ENCODE measurements around the gene TCF4.

Gene TCF4

GRCh38 chr18:55405475-55405874 is 182.5 kb downstream of the TCF4 start:
- no peak for DNase-seq

DNA sequence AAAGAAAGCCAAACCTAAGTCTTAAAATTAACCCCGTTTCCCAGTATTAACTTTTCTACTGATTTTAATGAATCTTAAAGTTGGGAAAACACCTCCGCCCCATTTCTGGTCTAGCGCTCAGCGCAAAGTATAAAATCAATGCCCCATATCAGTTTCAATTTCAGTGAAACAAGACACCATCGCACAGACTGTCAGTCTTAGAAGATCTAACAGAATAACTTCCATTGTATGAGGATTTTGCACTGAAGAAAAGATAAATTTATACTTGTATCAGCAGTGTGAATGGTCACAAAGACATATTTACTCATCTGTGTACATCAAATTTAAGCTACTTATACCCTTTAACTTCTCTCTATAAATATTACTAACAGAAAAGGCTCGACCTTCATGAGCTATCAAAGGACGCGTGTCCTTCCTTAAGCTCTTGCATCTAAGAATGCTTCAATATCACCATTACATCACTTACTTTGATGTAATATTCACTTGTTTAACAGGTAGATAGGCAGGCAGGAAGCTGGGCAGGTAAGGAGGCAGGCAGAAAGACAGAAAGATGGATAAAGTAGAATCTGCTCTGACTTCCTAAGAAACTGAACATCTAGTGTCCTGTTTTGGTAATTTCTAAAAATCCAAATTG is 183.0 kb downstream of the TCF4 start:
- no peak for DNase-seq

- DNase-seq: no peak
These were observed 183.7 kb downstream of the TCF4 start for GRCh38 chr18:55404136-55404830.

DNA sequence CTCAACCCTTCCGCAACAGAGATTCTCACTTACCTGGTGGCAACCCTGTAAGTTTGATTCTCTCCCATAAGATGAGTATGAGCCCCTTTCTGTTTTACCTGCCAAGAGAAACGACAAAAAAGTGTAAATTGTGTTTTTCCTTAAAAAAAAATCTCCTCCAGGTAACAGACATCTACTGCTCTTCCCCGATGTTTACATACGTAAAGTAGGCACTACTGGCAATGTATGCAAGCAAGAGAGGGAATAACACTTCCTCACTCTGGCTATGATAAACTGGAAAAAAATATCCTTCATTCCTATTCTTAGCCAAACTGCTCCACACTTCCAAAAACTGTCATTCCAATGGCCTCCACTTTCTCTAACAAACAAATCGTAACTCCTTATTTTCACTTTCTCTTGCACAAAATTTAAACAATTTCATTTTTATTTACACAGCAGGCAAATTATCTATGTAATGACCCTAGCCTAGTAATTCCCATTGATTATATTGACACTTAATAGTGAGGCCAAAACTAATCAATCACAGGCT is 184.5 kb downstream of the TCF4 start:
- no peak for DNase-seq

DNA sequence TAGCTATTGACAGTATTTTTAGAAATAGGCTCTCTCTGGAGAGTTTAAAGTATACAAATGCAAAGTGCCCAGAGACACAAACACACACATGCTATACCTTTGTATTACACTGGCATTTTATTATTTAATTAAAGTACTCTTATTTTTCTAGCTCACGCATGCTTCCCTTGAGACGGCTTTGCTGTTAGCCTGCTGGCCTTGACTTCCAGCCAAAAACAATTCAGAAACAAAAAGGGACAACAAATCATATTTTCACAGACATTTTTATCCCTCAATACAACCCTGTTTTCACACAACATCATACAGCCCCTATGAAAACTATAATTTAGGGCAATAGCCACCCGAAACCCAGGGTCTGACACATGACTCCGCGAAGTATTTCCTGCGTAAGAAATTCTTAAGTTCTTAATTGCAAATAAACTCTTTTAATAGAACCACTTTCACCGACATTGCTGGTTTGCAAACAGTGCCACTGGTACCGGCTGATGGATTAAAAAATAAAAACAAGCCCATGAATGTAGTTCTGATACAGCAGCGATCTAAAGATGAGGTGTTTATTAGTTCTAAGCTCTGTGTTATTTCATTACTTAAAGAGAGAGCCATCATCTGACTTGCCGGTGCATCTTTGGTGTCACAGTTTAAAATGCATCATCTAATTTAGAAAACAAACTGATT is 185.1 kb downstream of the TCF4 start:
- no peak for DNase-seq

DNA sequence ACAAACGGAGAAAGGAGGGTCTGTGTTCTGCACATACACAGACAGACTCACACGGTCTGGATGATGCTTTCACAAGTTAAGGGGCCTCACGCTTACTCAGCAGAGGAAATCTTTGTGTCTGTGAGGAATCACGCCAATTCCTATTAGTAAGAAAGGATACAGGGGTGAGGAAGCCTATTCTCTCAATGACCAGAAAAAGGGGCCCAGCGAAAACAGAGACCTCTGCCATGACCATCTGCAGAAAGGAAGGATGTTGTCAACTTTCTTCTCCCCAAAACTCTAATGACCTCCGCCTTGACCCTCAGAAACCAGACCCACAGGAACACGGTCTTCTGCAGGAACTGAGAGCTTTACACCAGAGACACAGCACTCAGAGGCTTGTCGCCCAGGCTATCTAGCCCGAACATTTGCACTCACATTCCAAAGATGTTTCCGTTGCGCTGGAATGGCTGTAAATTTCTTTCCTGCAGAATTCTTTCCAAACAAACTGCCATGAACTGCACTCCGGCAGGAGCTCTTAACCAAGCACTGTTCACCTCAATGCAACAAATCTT is 186.3 kb downstream of the TCF4 start:
- DNase-seq: peak; percentile 71

GRCh38 chr18:55400590-55401541 is 187.1 kb downstream of the TCF4 start:
- DNase-seq: peak; percentile 29

DNA sequence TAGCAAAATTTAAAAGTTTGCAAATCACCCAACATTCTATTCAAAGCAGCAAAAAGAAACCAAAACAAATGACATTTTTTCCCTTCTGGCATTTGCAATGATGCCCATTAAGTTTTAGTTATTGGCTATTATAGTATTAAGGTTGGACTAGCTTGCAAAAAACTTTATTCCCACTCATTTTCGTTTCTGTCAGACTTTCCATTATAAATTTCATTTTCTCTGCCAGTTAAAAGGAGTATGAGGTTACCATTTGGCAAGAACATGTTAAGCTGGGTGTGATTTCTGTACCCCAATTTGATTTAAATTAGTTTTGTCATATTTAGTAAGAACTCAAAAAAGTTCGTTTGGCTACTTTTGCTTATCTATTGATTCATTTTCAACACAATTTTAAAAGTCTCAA is 187.9 kb downstream of the TCF4 start:
- DNase-seq: no peak

GRCh38 chr18:55398858-55399257 is 189.1 kb downstream of the TCF4 start:
- DNase-seq: no peak

DNA sequence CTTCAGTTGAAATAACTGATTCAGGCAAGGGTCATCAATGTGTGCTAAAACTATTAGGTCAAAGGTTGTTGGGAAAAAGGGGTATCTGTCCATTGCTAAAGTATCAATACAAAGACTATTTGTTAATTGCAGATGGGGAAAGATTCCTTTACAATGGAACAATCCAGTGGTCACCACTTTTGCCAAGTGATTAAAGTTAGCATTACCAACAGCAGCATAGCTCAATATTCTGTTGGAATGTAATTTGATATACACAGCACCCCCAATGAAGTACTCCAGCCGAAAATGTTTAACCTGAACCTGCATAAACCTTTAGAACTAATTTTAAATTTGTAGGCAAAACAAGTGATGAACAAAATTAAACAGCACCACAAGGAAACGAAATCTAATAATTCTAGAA is 191.0 kb downstream of the TCF4 start:
- no peak for DNase-seq

DNA sequence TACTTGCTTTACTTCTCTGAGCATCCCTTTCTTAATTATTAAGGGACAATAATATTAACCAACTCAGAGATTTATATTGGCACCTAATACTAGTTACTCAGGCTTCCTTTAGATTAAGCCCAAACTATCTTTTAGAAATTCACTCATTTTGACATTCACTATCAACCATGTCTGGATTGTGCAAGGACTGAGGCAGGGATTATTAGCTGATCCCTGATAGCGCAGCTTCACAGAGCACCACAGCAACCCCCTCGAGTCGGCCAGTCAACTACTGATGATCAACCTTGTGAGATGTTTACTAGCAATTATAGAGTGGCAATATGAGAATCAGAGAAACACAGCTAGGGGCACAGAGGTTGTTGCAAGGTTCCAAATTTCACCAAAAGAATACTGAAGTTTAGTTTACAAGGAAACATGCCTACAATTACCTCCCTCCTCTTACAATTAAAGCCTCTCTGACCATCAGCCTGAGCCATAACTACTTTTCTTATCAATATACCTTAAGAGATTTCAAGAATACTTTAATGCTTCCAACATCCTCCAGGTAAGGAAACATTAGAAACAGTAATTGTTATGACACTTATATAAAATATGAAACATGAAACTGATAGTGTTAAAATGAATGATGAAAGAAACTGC is 191.6 kb downstream of the TCF4 start:
- DNase-seq: no peak

DNA sequence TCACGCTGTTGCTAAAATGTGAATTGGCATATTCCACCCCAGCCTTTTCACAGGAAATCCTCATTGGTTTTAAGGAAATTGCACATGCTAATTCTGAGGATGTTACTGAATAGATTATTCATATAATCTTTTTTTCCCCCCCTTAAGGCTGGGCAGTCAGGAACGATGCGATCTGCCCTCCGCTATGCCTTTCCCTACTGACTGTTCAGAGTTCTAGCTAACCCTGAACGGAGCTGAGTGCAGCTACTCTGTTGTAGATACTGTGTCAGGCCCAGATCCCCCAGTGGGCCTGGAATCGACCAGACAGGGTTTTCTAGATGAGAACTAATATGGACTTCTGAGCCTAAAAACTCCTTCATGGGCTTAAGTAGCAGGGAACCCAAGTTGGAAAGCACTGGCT is 192.2 kb downstream of the TCF4 start:
- DNase-seq: no peak

DNA sequence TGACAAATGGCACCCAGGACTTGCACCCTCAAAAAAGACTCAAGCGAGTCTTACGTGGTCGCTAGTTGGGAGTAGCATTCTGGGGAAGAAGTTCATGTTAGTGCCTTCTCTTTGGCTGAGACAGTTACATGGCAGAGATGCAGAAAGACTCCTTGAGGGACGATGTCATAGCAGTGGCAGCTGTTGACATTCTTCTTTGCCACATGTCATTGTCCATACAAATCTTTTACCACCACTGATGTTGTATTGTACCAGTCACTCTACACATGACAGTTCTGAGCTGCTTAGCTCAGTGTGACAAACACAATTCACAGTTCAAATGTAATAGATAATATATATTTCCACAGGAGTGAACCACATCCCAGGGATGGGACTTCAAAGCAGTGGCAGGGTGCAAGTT is 197.1 kb downstream of the TCF4 start:
- DNase-seq: no peak

- no peak for DNase-seq
These were observed 200.6 kb downstream of the TCF4 start for GRCh38 chr18:55387139-55387984.

- no peak for DNase-seq
These were observed 201.4 kb downstream of the TCF4 start for GRCh38 chr18:55386545-55386944.

DNA sequence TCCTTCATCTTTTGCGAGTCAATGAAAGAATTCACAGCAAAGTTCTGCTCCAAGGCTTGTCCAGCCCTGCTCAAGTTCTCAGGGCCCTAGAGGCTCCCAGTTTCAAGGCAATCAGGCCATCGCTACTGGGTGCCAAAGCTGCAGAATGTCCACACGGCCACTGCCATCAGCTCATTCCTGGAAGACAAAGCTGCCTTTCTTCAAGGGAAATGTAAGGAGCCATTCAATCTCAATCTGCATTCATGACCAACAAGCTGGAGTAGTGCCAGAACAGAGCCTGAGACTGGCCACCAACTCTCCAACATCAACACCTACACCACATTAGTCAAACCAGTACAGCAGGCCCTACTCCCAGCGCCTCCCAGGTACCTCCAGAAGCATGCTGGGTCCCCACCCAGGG is 202.2 kb downstream of the TCF4 start:
- DNase-seq: no peak

DNA sequence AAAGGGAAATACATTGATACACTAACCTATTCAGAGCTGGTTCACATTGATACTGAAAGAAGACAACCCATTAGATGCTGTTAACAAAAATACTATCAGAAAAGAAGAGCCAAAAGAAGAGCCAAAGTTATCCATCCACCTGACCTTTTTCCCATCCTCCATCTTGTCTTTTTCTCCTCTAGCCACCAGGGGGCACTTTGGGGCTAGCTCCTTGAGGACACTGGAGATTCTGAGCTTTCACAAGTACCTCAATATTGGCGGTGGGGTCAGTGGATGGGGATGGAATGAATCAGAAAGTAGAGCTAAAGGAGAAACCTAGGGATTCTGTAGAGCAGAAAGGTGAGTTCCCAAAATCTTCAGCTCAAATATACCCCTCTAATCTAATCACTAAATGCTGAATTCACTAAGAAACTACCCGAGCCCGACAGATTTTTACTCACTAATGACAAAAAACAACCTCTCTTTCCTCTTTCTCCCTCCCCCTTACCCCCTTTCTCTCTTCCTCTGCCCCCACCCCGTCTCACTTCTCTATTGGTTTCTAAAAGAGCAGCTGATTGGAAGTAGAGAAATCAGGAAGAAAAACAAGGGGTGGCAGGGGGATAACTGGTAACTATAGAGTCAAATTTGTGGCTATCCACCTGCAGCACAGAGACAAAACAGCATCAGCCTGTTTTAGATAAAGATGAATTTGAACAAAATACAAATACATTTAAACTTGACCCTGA is 203.3 kb downstream of the TCF4 start:
- no peak for DNase-seq

DNA sequence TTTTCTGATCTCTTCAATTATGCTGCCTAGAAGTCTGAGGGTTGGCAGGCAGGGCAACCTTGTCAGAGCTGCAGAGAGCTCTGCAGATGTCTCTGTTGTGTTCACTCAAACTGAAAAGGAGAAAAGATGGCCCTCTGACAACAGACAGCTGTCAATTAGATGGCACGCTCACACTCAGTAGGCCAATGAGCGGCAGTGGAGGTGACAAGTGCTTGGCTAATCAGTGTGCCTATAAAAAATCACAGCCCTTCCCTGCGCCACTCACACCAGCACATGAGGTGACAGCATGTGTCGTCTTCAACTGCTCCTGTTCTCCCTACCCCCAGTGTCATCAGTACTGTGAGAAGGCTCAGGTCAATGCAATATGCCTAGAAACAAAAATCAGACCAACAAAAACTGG is 203.9 kb downstream of the TCF4 start:
- no peak for DNase-seq

DNA sequence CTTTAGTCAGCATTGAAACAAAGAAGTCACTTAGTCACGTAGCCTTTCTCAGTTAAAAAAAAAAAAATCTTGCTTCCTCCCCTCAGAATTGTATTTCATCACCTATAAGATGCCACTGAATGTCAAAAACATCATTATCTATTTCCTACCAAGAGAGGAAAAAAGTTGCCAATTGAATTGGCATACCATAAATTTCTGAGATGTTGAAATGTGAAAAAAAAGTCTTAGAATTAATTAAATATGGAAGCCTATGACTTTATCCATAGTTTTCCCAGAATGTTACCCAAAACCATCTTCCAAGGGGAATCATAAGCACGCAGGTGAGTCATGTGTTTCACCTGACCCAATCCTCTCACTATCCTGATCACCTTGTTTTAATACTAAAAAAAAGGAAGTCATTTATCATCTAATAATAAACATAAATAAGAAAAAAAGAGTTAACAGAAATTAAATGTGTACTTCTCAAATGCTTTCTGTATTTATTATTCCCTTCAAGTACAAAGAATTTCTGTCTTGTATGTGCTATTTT is 205.7 kb downstream of the TCF4 start:
- DNase-seq: no peak

GRCh38 chr18:55381277-55381676 is 206.7 kb downstream of the TCF4 start:
- no peak for DNase-seq

Data from retina (tissue), 1 donor.